Globus pallidus (tissue), 1 donor: ENCODE data around the gene GPC3.
"Not testable (repeated sequence)": the region's sequence is repeated elsewhere in the genome, so short reads cannot be mapped to it uniquely, and the experiment has no call there.

ENCODE experiments used
- DNase-seq: peaks from one replicate; pipeline ENCODE4 v3.0.0-alpha.2; 2015; ENCODE audit warnings: low spot score

Gene GPC3

GRCh38 chrX:133985164-133985966 lies at the start of gene GPC3:
Gene GPC3, minus strand, starts transcription at chrX:133985594.
- DNase-seq: no peak

- DNase-seq: no peak
Observed at GRCh38 chrX:134032441-134032840, 47.0 kb upstream of the GPC3 start.

GRCh38 chrX:134026565-134027311 lies 41.3 kb upstream of the GPC3 start:
- peak; percentile 4 for DNase-seq

- no peak for DNase-seq
Observed at GRCh38 chrX:134025986-134026545, 40.7 kb upstream of the GPC3 start.

- DNase-seq: no peak
Observed at GRCh38 chrX:134024686-134025377, 39.4 kb upstream of the GPC3 start.

- no peak for DNase-seq
Observed at GRCh38 chrX:134023851-134024281, 38.5 kb upstream of the GPC3 start.

DNA sequence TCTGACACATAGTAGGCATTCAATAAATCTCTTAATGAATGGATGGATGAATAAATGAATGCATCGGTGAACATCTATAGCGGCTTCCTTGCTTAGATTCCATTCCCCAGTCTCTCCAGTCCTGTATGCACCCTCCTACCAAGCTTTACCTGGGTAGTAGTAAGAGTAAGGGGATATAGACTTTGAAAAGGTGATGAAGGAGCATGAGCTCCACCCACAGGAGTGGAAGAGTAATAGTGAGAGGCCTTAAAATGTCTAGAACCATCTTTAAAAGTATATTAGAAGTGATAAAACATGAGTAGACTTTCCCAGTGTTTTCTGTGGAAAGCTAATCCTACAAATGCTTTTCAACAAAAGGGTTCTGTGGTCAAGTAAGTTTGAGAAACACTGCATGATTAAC lies 35.5 kb upstream of the GPC3 start:
- DNase-seq: no peak

DNA sequence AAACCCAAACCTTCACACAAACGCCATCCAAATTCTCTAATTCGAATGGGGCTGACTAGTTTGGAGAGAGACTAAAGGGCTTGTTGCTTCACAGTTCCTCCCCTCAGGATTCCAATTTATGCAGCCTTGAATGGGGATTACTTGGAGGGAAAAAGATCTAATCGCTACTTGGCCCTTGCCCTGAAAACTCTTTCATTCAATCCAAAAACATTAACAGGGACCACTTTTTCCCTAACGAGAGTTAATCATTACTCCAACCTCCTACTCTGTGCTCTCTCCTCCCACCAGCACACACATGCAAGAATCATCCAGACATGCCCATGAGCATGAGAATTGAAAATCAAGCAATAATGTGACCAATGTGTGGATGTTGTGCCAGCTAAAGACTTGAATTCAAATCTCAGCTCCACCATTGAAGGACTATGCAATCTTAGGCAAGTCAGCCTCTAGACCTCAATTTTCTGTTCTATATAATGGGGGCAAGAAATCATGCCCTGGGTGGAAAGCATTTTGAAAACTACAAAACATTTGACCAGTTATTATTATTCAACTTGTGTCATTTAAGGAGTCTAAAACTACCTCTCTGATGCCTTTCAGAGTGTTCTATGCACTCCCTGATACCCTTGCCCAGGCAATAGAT lies 34.3 kb upstream of the GPC3 start:
- DNase-seq: no peak

GRCh38 chrX:134016309-134016708 lies 30.9 kb upstream of the GPC3 start:
- DNase-seq: not testable (repeated sequence)

- DNase-seq: not testable (repeated sequence)
Observed at GRCh38 chrX:134015510-134015909, 30.1 kb upstream of the GPC3 start.

DNA sequence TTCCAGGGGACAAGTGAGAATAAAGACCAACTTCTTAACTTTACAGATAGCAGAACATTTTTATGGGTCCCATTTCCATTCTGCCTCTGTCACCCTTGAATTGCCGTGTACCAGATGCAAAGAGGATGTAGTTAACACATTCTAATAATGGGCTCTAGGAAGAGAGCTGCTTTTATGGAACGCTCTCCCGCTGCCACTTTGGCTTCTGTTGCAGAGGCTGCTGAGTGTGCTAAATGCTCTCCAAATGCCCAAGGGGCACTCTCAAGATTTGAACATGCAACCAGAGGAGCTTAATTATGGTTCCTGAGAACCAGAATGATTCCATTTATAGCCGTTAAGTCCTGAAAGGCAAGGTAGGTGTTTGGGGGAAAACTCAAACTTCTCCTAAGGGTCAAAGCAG lies 28.1 kb upstream of the GPC3 start:
- DNase-seq: no peak

- no peak for DNase-seq
Observed at GRCh38 chrX:134013092-134013497, 27.7 kb upstream of the GPC3 start.

DNA sequence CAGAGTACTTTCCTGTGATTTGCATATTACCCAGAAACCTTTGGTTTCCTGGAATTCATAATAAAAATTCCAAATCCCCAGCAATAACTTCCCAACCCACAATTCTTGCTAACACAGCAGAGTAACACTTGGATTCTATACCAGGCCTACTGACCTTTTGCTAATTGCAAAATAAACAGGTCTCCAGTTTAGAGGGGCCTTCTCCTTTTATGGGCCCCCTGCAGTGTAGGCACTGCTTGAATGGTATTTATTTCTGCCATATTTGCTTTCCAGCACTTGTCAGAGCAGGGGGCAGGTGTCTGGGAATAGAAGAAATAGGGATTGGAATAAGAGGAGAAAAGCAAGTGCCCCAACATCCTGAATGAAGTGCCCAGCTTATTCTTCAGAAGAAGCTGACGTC lies 25.3 kb upstream of the GPC3 start:
- no peak for DNase-seq

DNA sequence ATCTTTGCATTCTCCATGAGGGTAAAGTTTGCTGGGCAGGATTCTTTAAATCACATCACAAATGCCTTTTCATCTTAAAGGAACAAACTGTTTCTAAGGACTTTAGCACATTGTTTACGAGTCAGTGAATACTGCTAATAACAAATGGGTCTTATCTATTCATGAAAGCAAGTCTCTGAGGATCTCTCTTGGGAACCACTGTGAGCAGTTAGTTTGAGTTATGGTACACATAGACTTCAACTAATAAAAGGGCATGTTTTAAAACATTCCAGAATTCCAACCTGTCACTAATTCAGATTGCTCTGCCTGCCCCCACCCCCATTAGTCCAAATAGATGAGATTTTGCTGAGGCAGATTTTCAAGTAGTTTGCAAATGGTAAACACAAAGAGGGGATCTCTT lies 22.3 kb upstream of the GPC3 start:
- no peak for DNase-seq

- no peak for DNase-seq
Observed at GRCh38 chrX:134006484-134007161, 21.2 kb upstream of the GPC3 start.

- DNase-seq: no peak
Observed at GRCh38 chrX:134004084-134004483, 18.7 kb upstream of the GPC3 start.

DNA sequence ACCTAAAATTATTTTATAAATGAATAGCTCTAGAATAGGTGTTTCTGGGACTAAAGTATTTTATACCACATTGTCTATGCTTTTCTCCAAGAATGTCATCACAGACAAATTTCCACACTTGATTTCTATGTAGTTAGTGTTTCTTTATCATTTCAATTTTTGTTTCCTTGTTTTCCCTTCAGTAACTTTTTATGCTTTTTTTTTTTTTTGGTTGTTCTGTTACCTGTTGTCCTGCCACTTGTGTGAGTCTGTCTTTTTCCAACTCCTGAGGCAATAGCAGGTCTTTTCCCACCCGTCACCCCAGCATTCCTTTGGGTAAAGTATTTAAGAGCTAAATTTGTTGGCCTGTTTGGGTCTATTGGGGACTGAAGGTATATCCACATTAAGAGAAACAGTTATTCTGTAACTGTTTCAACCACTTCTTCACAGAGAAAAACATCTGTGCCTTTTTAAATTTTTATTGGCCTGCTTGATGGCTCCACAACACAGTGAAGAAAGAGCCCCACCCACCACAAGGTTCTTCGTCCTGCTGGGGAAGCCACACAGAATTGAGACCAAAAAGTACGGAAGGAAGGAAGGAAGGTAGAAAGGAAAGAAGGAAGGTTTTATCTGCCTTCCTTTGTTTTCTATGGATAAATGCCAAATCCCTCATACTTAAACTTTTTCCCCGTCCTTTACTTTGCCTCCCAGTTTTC lies 17.7 kb upstream of the GPC3 start:
- no peak for DNase-seq

DNA sequence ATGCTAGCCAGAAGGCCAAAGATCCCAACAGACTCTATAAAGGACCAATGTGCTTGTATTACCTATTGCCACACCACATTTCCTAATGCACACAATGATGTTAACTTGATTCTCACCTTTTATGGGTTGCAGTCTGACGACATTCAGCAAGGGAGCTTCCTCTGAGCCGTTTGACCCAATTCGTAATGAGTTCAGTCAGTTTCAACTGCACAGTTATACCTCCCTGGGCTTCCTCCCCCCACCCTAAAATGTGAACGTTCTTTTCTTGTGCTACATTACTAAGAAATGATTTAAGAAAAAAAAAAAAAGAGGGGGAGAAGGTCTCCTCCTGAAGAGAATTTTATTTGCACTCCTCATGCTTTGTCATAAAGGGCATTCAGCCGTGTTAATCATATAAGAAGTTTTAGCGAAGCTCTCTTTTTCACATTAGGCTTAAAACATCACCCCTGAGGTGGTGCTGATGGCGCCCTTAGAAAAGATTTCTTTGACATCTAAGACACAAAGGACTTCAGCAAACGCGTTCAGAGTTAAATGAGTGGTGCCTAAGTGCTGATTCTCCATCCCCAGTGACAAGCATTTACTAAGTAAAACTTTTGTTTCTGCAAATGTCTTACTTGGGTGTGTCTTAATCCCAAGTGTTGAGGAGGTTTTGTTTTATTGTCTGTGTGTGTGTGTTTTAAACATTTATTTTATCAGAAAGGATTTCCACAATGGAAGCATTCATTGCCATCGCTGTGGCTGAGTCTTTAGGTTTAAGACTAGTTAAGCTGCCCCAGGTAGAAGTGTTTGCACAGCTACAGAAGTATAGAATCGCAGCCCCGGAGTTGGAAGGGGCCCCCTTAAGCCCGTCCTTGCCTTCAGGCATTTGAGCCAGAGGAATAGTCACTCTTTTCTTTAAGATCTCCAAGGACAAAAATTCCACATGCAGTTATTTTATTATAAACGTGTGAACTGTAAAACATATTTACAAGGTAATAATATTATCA lies 15.2 kb upstream of the GPC3 start:
- no peak for DNase-seq

- no peak for DNase-seq
Observed at GRCh38 chrX:133999031-133999705, 13.8 kb upstream of the GPC3 start.
